Stimulated activated CD4-positive, alpha-beta T cell treated with anti-CD3 and anti-CD28 coated beads, Interleukin-12 subunit alpha, Interleukin-12 subunit beta, amount 100 ng/mL, for 4 hours (primary cell): ENCODE data around the gene AUTS2.

Experiments
- DNase-seq: peaks from one replicate; pipeline ENCODE4 v3.0.0-alpha.2; 2020

Gene AUTS2

GRCh38 chr7:70416347-70416985 is 818.2 kb downstream of the AUTS2 start:
- DNase-seq: no peak

DNA sequence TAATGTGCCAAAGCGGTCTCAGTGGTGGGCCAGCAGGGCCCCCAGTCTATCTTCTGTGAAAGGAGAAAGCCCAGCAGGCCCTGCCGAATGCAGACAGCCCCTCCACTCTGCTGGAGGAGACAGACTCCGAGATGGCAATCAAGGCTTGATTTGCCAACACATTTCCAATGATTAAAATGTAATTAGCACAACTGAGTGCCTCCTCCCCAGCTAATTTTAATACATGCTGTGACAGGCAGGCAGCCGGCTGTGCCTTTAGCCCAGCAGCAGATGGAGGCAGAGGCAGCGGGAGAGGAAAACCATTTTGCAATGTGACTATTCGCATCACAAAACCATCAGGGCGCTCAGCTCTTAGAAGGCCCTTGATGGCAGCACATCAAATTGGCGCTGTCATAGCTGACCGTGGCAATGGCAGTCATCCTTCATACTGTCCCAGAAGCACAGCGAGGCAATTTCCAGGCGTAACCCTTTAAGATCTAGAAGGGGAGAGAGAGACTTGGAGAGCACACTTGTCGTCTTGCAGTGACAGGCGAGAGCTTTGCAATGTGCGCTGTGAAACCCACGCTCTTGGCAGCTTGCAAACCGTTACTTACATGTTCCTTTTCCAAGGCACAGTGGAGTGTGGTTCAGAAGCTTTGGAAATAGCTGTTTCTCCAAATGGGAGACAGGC is 818.8 kb downstream of the AUTS2 start:
- DNase-seq: no peak

DNA sequence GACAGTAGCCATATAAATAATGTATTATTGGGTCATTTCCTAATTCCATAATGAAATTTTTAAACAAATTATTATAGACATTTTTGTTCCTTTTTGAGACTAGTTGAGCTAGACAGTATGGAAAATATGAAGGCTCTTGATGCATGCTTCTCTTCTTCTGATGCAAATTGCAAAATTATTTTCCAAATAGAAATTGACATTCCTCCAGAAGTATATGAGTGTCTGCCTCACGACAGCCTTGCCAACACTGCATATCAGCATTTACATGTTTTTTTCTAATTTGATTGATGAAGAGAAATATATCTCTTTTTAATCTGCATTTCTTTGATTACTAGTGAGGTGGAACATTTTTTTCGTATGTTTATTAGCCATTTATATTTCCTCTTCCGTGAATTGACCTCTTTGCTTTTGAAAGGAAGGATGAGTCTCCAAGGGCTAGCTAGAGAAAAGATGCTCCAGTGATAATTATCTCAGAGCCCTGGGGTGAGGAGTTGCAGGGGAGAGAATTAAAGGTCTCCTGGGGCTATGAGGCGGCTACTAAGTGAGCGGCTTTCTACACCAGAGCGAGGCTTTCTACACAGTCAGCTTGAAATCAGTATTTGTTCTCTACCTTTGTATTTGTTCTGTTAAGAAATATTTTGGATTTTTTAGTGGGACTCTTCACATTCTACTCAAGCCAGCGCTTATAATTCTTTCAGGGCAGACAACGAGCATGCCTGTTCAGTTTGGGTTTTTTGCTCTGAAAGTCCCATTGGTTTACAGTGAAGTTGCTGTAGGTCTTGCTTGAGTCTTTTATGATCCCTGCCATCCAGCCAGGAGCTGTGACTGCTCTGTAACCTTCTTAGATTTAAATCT is 821.5 kb downstream of the AUTS2 start:
- DNase-seq: no peak

- DNase-seq: no peak
Measured at GRCh38 chr7:70420381-70420662, 822.0 kb downstream of the AUTS2 start.

DNA sequence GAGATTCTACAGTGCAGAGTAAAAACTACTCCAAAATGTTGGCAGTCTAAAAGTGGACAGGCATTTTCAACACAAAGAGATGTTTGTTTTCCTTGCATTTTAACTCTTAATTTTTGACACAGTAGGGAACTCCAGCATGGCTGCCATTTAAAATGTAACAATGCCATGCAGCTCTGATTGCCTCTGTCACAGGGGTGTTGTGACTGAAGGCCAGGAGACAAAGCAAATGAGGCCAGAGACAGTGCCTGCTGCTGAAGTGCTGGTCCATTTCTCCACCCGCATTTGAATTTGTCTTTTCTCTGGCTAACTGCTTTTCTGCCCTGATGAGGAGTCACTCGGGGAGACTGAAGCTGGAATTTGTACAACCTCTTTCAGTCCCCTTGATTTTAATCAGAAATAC is 823.0 kb downstream of the AUTS2 start:
- DNase-seq: no peak

GRCh38 chr7:70426249-70426880 is 828.1 kb downstream of the AUTS2 start:
- no peak for DNase-seq

DNA sequence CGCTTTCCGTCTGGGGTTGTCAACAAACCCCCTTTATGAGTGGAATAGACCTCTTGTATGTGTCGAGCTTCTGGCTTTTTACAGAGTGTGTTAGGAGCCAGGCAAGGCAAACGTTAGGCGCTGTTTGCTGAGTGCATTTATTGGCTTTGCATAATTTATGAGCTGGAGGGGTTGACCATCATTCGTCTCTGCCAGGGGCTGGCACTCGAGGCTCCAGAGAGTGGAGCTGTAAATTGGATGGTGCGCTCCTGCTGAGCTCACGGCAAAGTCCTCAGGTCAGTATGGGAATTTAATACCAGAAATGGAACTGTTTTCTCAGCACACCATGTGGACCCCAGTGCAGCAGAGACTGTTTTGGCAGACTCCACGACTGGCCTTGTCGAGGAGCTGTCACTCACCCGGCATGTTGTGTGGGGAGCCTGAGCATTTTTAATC is 834.3 kb downstream of the AUTS2 start:
- no peak for DNase-seq

- no peak for DNase-seq
Measured at GRCh38 chr7:70434376-70434775, 836.1 kb downstream of the AUTS2 start.

DNA sequence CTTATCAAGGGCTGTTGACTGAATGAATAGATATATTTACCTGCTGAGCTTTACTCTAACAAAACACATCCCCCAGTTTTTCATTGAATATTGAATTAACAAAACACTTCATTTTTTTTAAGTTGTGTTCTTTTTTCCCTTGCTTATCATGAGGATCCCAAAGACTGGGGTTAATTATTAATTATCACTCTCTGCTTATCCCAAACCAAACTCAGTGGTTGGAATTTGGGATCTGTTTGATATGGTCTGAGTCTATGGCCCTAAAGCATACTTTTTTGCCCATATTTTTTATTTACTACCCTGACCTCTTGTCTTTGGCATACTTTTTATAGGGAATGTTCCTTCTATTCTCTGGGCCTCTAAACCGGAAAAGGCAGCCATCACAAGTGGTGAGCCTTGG is 836.5 kb downstream of the AUTS2 start:
- DNase-seq: no peak

GRCh38 chr7:70435634-70436033 is 837.4 kb downstream of the AUTS2 start:
- DNase-seq: no peak

DNA sequence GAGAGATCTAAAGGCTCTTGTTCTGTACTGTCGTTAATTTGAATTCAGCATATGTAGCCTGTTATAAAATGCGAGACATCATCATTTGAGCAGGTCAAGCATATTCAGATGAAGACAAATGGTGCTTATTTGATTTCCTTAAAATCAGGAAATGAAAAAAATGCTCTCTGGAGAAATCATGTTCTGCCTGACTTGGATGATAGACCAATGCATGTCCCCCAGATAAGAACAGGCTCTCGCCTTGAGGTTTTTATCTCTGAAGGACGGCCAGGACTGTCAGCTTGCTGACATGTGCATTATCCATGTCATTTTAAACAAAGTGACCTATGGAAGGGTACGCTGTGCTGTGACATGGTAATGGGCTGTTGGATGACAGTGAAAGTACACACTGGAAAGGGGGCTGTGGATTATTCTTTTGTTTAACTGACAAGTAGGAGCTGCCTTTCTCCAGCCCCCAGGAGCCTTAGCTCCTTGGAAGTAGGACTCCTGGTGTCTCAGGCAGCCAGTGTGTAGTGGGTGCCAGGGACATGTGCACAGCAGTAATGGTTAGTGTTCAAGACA is 838.6 kb downstream of the AUTS2 start:
- DNase-seq: no peak

GRCh38 chr7:70439651-70440050 is 841.4 kb downstream of the AUTS2 start:
- no peak for DNase-seq

GRCh38 chr7:70446448-70447143 is 848.3 kb downstream of the AUTS2 start:
- no peak for DNase-seq

GRCh38 chr7:70448312-70448906 is 850.1 kb downstream of the AUTS2 start:
- no peak for DNase-seq

- no peak for DNase-seq
Measured at GRCh38 chr7:70450731-70451130, 852.5 kb downstream of the AUTS2 start.

DNA sequence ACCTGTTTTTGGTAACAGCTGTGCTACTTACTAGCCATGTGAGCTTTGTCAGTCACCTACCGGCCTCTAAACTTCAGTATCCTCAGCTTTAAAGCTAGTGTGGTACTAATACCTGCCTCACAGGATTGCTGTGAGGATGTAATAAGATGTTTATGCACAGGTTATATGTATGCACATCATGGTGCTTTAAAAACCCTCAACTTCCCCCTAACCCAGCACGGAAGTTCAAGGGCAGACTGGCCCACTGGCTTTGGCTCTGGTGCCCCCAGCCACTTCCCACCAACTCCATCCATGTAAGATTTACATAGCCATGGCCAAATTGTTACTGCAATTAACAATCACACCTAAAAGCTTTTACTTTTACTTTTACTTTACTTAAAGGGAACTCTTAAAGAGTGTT is 857.6 kb downstream of the AUTS2 start:
- no peak for DNase-seq

- no peak for DNase-seq
Measured at GRCh38 chr7:70456719-70457118, 858.4 kb downstream of the AUTS2 start.

DNA sequence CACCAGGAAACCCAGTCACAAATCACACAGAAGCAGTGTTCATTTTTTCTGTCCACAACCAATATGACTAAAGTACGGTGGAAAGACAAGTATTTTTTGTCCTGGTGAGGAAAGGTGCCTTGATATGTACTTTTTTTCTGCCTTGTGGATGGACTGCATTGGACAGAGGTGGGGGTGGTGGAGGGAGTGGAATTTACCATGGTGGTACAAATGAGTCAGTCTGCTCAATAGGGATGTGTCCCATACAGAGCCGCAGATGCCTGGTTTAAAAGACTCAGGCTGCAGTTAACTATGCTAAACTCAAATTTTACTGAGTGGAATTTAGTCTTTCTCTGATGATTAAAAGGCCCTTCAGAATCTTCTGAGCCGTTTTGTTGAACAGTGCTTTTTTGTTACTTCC is 859.2 kb downstream of the AUTS2 start:
- DNase-seq: no peak

GRCh38 chr7:70457883-70458680 is 859.8 kb downstream of the AUTS2 start:
- DNase-seq: no peak

GRCh38 chr7:70458745-70459144 is 860.5 kb downstream of the AUTS2 start:
- DNase-seq: no peak

- no peak for DNase-seq
Measured at GRCh38 chr7:70459546-70459945, 861.3 kb downstream of the AUTS2 start.
